ENCODE data around the gene ARL17A.
A peak's percentile ranks its signal among the peaks of the same experiment; 100 is the strongest.
"Not testable (repeated sequence)": the region's sequence is repeated elsewhere in the genome, so short reads cannot be mapped to it uniquely, and the experiment has no call there.

Gene ARL17A

GRCh38 chr17:46559155-46559554 lies 20.3 kb downstream of the ARL17A start:
- DNase-seq (ENCODE audit: low spot score), result not testable (repeated sequence)

GRCh38 chr17:46548607-46549006 lies 30.9 kb downstream of the ARL17A start:
- not testable (repeated sequence) for DNase-seq (ENCODE audit: low spot score)

GRCh38 chr17:46534716-46535115 lies 44.8 kb downstream of the ARL17A start:
- DNase-seq (ENCODE audit: low spot score), result not testable (repeated sequence)

GRCh38 chr17:46512168-46512567 lies 67.3 kb downstream of the ARL17A start, which contains the start of gene LRRC37A2:
TSS of gene LRRC37A2 (plus strand) at chr17:46512468. CDS start at chr17:46512713, 245 bp downstream.
- not testable (repeated sequence) for DNase-seq (ENCODE audit: low spot score)

GRCh38 chr17:46505896-46506295 lies 73.6 kb downstream of the ARL17A start:
- DNase-seq (ENCODE audit: low spot score), result not testable (repeated sequence)

- peak; percentile 2 for DNase-seq (ENCODE audit: low spot score)
Measured at GRCh38 chr17:46499437-46500139, 79.9 kb downstream of the ARL17A start.

GRCh38 chr17:46492021-46492420 lies 87.5 kb downstream of the ARL17A start:
- DNase-seq (ENCODE audit: low spot score), result not testable (repeated sequence)

- not testable (repeated sequence) for DNase-seq (ENCODE audit: low spot score)
Measured at GRCh38 chr17:46481310-46481709, 98.2 kb downstream of the ARL17A start.

- DNase-seq (ENCODE audit: low spot score), result not testable (repeated sequence)
Measured at GRCh38 chr17:46478823-46479222, 100.7 kb downstream of the ARL17A start.

- DNase-seq (ENCODE audit: low spot score), result not testable (repeated sequence)
Measured at GRCh38 chr17:46475583-46475982, 103.9 kb downstream of the ARL17A start.

- not testable (repeated sequence) for DNase-seq (ENCODE audit: low spot score)
Measured at GRCh38 chr17:46474489-46474888, 105.0 kb downstream of the ARL17A start.

- not testable (repeated sequence) for DNase-seq (ENCODE audit: low spot score)
Measured at GRCh38 chr17:46467618-46468017, 111.9 kb downstream of the ARL17A start.

Small RNA genes lying within 50 kb of the gene (small RNA-seq; reads per million reads assigned to genes)
- 0 reads per million in 2 experiments for gene RN7SL199P

Data from SK-N-DZ (cell line).